ENCODE data around the gene LRRC38.
"Not testable (repeated sequence)": the region's sequence is repeated elsewhere in the genome, so short reads cannot be mapped to it uniquely, and the experiment has no call there.

- TF ChIP-seq CTCF (conservative IDR thresholded peaks at IDR 0.05 in 1 of 2, IDR thresholded peaks at IDR 0.05 in 1 of 2; ENCODE audit: low read depth in 1 of 2, low read length in 2 of 2); EZH2 (IDR thresholded peaks at IDR 0.05; ENCODE audit: low read length, missing control alignments): not testable (repeated sequence)
Observed at GRCh38 chr1:13562981-13563380, 49.2 kb upstream of the LRRC38 start.
